Sciatic nerve (tissue), 2 donors: ENCODE data around the gene CLHC1. TPM values are rescaled to one million over a fixed set of nuclear protein-coding genes. Genes with fewer than 3 reads are reported as not detected.
"Not testable (repeated sequence)": the region's sequence is repeated elsewhere in the genome, so short reads cannot be mapped to it uniquely, and the experiment has no call there.

Experiments used
- ATAC-seq: fragments of 200-7000 bp; cut with Tn5 transposase; one replicate; pipeline ENCODE4 v1.9.1; 2020; ENCODE audit warnings: mild to moderate bottlenecking, moderate library complexity
- DNase-seq: peaks from one replicate; pipeline ENCODE4 v3.0.0-alpha.2; 2020; ENCODE audit warnings: low spot score
- intact Hi-C: fragments of 100-400 bp; cut with DNase I; formaldehyde crosslinking; loops from one replicate; pipeline ENCODE4 v1.14.2; 2022
- total RNA-seq: library from RNA; stranded (reverse); fragmentation: NEBNext Ultra II Directional; extraction: Animal tissue kit (Norgen Biotek cat#: 25700); gene quantifications from one replicate; pipeline ENCODE4 v1.2.1, GENCODE V29; 2021
- donor health status: DM: no; HTN: no; CAD: no.
- donor health status: DM: no; HTN: no; CAD: no.

Gene CLHC1
- total RNA-seq, 1 donor from 2014 or later, result 11.9 TPM

DNA sequence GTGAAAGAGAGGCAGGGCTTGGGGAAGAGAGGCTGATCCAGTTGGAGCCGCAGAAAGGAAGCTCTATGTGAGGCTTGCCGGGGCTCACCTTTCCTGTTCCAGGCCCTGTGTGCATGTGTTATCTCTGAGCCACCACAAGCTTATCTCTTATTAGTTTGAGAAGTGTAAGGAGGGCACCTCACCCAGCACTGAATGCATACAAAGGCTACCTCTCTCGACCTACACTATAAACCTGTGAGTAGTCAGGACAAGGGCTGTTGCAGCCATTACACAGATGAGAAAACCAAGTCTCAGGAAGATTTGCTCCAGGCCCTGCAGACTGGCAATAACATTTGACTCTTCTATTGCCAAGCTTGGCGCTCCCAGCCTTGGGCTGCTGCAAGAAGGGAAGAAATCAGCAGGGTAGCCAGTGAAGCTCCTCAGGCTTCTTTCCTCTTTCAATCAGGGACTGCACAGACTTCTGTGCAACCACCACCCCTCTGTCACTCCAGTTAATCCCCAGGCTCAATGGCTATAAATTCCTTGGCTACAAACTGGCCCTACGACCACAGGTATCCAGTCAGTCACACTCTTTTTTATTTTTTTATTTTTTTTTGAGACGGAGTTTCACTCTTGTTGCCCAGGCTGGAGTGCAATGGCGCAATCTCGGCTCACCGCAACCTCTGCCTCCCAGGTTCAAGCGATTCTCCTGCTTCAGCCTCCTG, 73.8 kb downstream of the CLHC1 start:
- DNase-seq (no peak), ATAC-seq (no peak)
- intact Hi-C loops, result no loop called here

GRCh38 chr2:55157474-55157884, 74.6 kb downstream of the CLHC1 start:
- peak; percentile 41 for ATAC-seq
- intact Hi-C loops, result no loop called here

GRCh38 chr2:55156984-55157383, 75.1 kb downstream of the CLHC1 start:
- ATAC-seq (no peak), DNase-seq (no peak)
- intact Hi-C loops, result no loop called here

More at GRCh38 chr2:55157474-55157884, 74.6 kb downstream of the CLHC1 start:
- no peak for DNase-seq

DNA sequence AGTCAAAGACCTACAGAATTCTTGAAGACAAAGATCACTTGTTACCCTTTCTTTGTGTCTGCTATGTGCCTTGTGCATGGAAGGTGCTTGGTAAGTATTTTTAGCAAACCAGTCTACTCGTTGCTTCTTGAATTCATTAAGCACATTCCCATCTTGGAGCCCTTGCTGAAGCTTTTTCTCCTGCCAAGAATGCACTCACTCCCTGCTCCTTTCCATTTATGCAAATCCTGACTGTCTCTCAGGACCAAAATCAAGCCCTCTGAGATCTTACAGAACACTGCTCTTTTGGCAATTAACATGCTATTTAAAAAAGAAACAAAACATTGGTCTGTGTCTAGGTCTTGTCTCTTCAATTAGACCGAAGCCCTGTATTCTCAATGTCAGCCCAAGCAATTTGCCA, 75.8 kb downstream of the CLHC1 start:
- intact Hi-C loops, result no loop called here
- no peak for DNase-seq
- ATAC-seq, result no peak

GRCh38 chr2:55155764-55156281, 76.3 kb downstream of the CLHC1 start:
- DNase-seq (no peak), ATAC-seq (no peak)
- intact Hi-C loops, result no loop called here

DNA sequence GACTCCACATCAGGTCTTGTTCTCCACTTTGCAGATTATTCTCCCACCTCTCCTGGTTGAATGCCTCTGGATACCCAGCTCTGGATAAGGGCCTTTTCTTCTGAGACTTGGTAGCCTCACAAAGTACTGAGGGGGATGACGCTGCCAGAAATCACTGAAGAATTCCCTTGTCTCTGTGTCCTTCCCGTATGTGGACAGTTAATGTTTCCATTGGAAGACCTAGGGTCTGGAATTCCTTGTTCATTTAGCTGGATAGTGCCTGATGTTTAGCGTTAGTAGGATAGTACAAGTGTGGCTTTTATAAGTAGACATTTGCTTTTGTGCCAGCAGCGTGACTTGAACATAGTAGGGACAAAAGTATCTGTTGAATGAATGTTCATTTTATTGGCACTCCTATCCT, 76.9 kb downstream of the CLHC1 start:
- ATAC-seq (no peak), DNase-seq (no peak)
- intact Hi-C loops, result no loop called here

DNA sequence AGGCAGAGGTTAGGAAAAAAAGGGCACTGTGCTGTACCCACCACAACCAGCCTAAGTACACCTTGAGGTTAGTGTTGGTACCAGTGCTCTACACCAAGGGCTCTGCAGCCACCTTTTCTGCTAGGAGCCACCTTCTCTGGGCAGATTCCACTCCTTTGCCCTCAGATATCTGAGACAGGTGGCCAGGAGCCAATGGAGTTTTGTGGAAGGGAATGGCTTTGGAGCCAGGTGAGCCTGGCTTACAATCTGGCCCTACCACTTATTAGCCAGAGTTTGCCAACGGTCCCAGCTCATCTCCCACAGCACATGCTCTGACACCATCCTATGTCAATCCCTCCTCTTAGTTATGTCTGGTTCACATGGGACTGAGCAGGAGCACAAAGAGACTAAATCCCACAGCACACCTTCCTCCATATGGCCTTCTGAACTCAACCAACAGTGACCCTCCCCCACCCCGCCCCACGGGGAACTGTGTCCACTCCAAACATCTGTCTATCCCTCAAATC, 77.5 kb downstream of the CLHC1 start:
- ATAC-seq (no peak), DNase-seq (no peak)
- intact Hi-C loops, result no loop called here

DNA sequence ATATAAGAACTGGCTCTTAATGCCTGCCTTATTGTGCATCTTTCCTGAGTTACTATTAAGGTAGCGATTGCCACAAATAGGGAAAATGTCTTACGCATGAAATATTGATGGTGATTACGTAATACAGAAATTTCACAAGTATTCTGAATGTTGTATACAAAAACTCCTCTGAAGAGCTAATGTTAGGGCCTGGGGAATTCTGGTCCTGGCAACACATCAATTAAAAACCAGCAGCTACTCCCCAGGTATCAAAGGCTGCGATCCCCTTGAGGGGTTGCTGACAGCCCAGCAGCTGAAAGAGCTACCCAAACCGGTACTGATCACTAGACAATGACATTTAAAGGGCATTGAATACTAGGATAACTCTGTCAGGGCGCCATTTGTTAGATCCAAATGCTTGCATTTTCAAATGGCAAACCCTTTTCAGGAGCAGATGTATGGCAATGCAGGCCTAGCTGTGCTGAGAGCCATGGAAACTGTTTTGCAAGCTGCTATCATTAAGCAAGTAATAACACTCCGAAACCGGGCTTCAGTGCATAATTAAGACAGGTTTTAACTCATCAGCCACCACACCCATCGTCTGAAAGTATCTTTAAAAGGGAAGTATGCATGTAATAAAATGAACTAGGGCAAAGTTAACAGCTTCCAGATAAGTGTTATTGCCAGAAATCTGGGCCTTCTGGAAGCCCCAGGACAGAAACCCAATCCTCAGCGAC, 78.4 kb downstream of the CLHC1 start:
- DNase-seq (no peak), ATAC-seq (no peak)
- intact Hi-C loops, result no loop called here

DNA sequence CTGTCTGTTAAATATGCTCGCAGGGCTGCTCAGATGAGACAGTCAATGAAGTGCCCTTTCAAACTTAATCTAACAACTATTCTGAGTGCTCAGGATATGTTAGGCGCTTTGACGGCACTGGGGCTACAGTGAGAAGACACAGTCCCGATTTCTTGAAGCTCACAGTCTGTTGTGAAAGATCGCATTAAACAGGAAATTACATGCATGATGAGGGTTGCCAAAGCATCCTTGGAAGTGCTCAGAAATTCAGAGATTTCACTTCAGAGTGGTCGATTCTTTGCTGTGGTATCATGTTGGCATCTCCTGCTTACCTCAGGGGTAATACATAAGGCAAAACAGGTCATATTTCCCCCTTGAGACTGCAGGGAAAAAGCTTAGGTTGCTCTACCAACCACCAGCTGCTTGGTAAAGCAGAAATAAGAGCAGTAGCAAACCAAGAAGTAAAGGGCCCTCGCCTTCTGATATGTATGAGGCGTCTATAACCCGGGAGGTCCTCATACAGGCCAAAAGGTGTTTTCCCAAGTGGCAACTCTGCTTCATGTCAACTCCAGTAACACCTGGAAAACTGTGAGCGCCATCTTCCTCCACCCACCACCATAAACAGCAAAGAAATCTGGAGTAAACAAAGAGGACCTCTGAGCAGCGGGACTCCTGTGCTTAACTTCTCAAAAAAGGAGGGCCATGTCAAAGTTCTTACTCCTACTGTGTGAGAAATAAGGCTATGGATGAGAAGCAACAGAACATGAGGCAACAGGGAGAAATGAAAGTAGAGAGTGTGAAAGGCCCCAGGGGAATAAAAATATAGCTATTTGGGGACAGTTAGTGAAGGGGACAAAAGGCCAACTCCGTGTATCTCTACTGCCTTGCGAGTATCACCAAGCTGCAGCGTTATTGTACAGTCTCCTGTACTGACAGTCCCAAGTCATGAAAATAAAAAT, 79.3 kb downstream of the CLHC1 start:
- no peak for DNase-seq
- ATAC-seq, result no peak
- intact Hi-C loops, result no loop called here

GRCh38 chr2:55151733-55152433, 80.2 kb downstream of the CLHC1 start:
- DNase-seq (no peak), ATAC-seq (no peak)
- intact Hi-C loops, result no loop called here

GRCh38 chr2:55150834-55151233, 81.3 kb downstream of the CLHC1 start:
- peak; percentile 66 for ATAC-seq
- DNase-seq, result no peak
- intact Hi-C loops, result no loop called here

- ATAC-seq (no peak), DNase-seq (no peak)
- intact Hi-C loops, result no loop called here
These were observed 83.8 kb downstream of the CLHC1 start for GRCh38 chr2:55148269-55148668.

- intact Hi-C loops, result no loop called here
- no peak for DNase-seq
- no peak for ATAC-seq
These were observed 84.6 kb downstream of the CLHC1 start for GRCh38 chr2:55147531-55147930.

- DNase-seq (no peak), ATAC-seq (no peak)
- intact Hi-C loops, result no loop called here
These were observed 85.1 kb downstream of the CLHC1 start for GRCh38 chr2:55147041-55147440.

GRCh38 chr2:55146263-55146662, 85.8 kb downstream of the CLHC1 start:
- no peak for ATAC-seq
- intact Hi-C loops, result no loop called here

GRCh38 chr2:55144922-55145820, 86.9 kb downstream of the CLHC1 start:
- intact Hi-C loops, result no loop called here
- no peak for DNase-seq
- no peak for ATAC-seq

More at GRCh38 chr2:55146263-55146662, 85.8 kb downstream of the CLHC1 start:
- no peak for DNase-seq

GRCh38 chr2:55143706-55144105, 88.4 kb downstream of the CLHC1 start:
- ATAC-seq, intact Hi-C loops: not testable (repeated sequence)

GRCh38 chr2:55142518-55142917, 89.6 kb downstream of the CLHC1 start:
- intact Hi-C loops, result no loop called here
- no peak for DNase-seq
- no peak for ATAC-seq

More at GRCh38 chr2:55143706-55144105, 88.4 kb downstream of the CLHC1 start:
- DNase-seq, result not testable (repeated sequence)
